NT2/D1 (cell line): ENCODE results near the gene EFNA2.
A peak's percentile ranks its signal among the peaks of the same experiment; 100 is the strongest.

Experiments used
- DNase-seq: peaks from one replicate; pipeline ENCODE4 v3.0.0-alpha.2; 2011; ENCODE audit warnings: low read depth, low spot score
- H3K27me3 ChIP-seq: 2 replicates; pipeline ENCODE4 v1.6.0; 2011; ENCODE audit warnings: mild to moderate bottlenecking; ENCODE audit not compliant: insufficient read length, insufficient read depth
- H3K36me3 ChIP-seq: 2 replicates; pipeline ENCODE4 v1.6.1; 2011; ENCODE audit warnings: mild to moderate bottlenecking, low read length, mixed read lengths; ENCODE audit not compliant: insufficient read depth, insufficient read length
- H3K4me1 ChIP-seq: 2 replicates; pipeline ENCODE4 v1.5.1; 2011; ENCODE audit not compliant: insufficient read depth, insufficient read length
- H3K4me3 ChIP-seq: 2 replicates; pipeline ENCODE4 v1.5.1; 2011; ENCODE audit warnings: low read depth; ENCODE audit not compliant: insufficient read length
- H3K9ac ChIP-seq: 2 replicates; pipeline ENCODE4 v1.6.0; 2011; ENCODE audit warnings: low read depth; ENCODE audit not compliant: insufficient read length
- H3K9me3 ChIP-seq: 2 replicates; pipeline ENCODE4 v1.5.1; 2011; ENCODE audit warnings: mild to moderate bottlenecking, low read length; ENCODE audit not compliant: insufficient read depth
- SUZ12 ChIP-seq: IDR thresholded peaks from 2 replicates; pipeline ENCODE4 v1.6.1; 2011; ENCODE audit not compliant: insufficient read length, insufficient read depth; ENCODE audit errors: extremely low read depth
- YY1 ChIP-seq: IDR thresholded peaks from 2 replicates; pipeline ENCODE4 v1.6.1; 2011; ENCODE audit not compliant: insufficient read length, insufficient read depth
- ZNF274 ChIP-seq: IDR thresholded peaks from 2 replicates; pipeline ENCODE4 v1.6.1; 2011; ENCODE audit warnings: mild to moderate bottlenecking, low read depth, low read length

The EFNA2 gene

GRCh38 chr19:1282588-1283206 lies 3.0 kb upstream of the EFNA2 start:
- no peak for TF ChIP-seq ZNF274
- no peak for TF ChIP-seq SUZ12
- no peak for TF ChIP-seq YY1
- H3K9me3 ChIP-seq, result no peaks in the 10 kb centered on the region
- no peak overlapping the region for H3K4me3 ChIP-seq
- no peak overlapping the region for H3K9ac ChIP-seq
- peaks cover 33% of the 10 kb centered on the region for H3K36me3 ChIP-seq
- H3K27me3 ChIP-seq, result peaks cover 10% of the 10 kb centered on the region
- peaks cover 22% of the 10 kb centered on the region for H3K4me1 ChIP-seq
- DNase-seq, result no peak

GRCh38 chr19:1283207-1283916 lies 2.3 kb upstream of the EFNA2 start:
- TF ChIP-seq SUZ12, result no peak
- TF ChIP-seq YY1, result no peak
- TF ChIP-seq ZNF274, result no peak
- Histone ChIP-seq H3K9ac (no peak overlapping the region), H3K36me3 (peaks cover 27% of the 10 kb centered on the region), H3K4me1 (peaks cover 22% of the 10 kb centered on the region), H3K27me3 (peaks cover 10% of the 10 kb centered on the region), H3K9me3 (no peaks in the 10 kb centered on the region), H3K4me3 (no peak overlapping the region)
- no peak for DNase-seq

GRCh38 chr19:1283917-1284292 lies 1.8 kb upstream of the EFNA2 start:
- TF ChIP-seq YY1 (no peak), SUZ12 (no peak), ZNF274 (no peak)
- H3K9ac ChIP-seq, result no peak overlapping the region
- H3K4me1 ChIP-seq, result peaks cover 22% of the 10 kb centered on the region
- H3K27me3 ChIP-seq, result peaks cover 10% of the 10 kb centered on the region
- peaks cover 21% of the 10 kb centered on the region for H3K36me3 ChIP-seq
- no peak overlapping the region for H3K4me3 ChIP-seq
- H3K9me3 ChIP-seq, result no peaks in the 10 kb centered on the region
- no peak for DNase-seq

DNA sequence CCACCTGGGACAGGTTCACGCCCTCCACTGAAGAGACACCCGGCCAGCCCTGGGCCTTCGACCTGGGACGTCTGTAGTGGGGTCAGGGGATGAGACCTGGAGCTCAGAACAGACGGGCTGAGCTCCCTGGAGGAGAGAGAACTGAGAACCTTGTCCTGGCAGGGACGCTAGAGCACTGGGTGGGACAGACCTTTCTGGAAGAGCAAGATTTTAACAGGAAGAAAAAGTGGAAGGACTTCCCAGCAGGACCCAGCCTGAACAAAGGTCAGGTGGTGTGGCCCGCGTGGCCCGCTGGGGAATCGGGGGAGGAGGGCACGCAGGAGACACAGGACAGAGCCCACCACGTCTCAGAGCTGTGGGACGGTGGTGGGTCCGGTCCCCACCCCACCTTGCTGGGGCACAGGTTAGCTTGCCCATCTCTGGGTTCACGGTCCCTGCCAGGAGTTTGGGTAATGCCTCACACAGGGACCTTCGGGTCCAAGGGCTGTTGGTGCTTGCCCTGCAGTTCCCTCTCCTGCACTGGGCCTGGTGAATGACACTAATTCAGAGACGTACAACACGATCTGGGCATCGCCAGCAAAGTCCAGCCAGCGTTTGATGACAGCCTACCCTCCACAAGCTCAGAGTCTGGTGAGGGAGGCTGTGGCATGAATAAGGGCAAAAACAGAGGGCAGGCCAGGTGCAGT lies 1.2 kb upstream of the EFNA2 start:
- Histone ChIP-seq H3K9me3 (no peaks in the 10 kb centered on the region), H3K4me3 (no peak overlapping the region), H3K36me3 (peaks cover 16% of the 10 kb centered on the region), H3K4me1 (peaks cover 24% of the 10 kb centered on the region), H3K9ac (peak overlapping the region; percentile 77), H3K27me3 (peaks cover 10% of the 10 kb centered on the region)
- DNase-seq, result no peak
- TF ChIP-seq SUZ12 (no peak), ZNF274 (no peak), YY1 (no peak)

DNA sequence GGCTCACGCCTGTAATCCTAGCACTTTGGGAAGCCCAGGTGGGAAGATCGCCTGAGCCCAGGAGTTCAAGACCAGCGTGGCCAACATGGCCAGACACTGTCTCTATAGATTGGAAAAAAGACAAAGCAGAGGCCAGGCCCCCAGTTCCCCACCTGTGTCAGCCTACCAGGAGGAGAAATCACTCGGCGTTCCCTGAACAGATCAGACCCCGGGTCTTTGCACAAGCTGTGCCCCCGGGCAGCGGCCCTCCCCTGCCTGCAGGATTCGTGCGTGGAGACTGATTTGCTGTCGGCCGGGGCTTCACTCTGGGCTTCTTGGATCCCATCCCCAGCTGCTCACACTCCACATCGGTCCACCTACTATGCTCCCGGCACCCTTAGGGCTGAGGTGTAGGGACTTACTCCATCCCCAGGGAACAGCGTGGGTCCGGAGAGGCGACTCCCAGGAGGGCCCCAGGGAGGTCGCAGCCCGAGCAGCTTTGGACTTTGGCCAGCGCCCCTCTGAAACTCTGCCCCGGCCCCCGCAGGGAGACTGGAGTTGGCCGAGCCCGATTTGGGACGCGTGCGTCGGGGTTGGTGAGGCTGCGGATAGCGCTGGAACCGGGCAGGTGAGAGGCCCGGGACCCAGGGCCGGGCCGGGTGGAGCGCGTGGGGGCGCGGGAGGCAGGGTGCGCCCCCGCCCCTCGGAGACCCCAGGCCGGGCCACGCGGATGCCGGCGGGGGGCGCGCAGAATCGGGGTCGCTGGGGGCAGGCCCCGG lies 515 bp upstream of the EFNA2 start:
- H3K4me1 ChIP-seq, result peaks cover 26% of the 10 kb centered on the region
- H3K4me3 ChIP-seq, result peak overlapping the region; percentile 30
- DNase-seq, result no peak
- peaks cover 10% of the 10 kb centered on the region for H3K27me3 ChIP-seq
- H3K36me3 ChIP-seq, result peaks cover 9% of the 10 kb centered on the region
- no peaks in the 10 kb centered on the region for H3K9me3 ChIP-seq
- TF ChIP-seq YY1, result no peak
- no peak for TF ChIP-seq SUZ12
- no peak for TF ChIP-seq ZNF274
- H3K9ac ChIP-seq, result peak overlapping the region; percentile 77

DNA sequence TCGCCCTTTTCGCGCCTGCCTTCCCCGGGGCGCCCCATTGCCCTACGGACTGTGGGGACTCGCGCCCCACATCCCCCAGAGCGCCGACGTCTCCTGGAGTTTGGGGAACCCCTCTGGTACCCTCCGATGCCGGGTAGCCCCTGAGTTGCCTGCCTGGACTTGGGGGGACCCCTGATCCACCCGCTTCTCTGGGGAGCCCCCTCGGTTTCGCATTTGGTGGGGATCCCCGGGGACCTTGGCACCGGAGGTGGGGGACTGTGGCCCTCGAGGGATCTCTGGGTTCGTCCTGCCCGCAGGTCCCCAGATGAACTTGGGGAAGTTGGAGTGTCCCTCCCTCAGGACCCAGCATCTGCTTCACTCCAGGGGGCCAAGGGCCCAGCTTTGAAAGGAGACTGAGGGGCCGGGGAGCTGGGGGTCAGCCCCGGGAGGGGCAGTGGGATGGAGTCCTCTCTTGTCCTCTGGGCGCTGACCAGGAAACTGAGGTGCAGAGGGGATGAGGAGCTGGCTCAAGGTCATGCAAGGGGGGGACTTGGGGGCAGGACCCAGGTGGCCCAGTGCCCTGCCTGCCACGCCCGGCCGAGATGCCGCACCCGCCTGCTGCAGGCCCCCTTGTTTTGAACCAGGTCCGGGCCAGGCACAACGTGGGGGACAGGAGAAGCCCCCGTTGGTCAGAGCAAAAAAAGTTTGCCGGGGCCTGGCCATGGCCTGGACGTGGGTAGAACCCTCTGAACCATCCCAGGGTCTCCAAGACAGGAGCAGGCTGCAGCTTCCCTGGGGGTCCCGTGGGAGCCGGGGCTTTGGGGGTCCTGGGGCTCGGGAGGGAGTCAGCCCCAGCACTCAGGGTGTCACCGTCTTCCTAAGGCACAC lies 1.0 kb downstream of the EFNA2 start:
- Histone ChIP-seq H3K9ac (peak overlapping the region; percentile 89), H3K27me3 (peaks cover 10% of the 10 kb centered on the region), H3K4me3 (peak overlapping the region; percentile 78), H3K36me3 (no peaks in the 10 kb centered on the region), H3K9me3 (no peaks in the 10 kb centered on the region), H3K4me1 (peaks cover 40% of the 10 kb centered on the region)
- no peak for DNase-seq
- TF ChIP-seq ZNF274, result no peak
- no peak for TF ChIP-seq SUZ12
- no peak for TF ChIP-seq YY1
